ENCODE data around the gene TARS1. TPM values are rescaled to one million over a fixed set of nuclear protein-coding genes. Genes with fewer than 3 reads are reported as not detected.

The TARS1 gene
- total and polyA plus RNA-seq, 2 of the 13 experiments (the other 11 are each of a cell fraction or from before 2014, with no cell fraction given): 77.0 to 184 TPM

DNA sequence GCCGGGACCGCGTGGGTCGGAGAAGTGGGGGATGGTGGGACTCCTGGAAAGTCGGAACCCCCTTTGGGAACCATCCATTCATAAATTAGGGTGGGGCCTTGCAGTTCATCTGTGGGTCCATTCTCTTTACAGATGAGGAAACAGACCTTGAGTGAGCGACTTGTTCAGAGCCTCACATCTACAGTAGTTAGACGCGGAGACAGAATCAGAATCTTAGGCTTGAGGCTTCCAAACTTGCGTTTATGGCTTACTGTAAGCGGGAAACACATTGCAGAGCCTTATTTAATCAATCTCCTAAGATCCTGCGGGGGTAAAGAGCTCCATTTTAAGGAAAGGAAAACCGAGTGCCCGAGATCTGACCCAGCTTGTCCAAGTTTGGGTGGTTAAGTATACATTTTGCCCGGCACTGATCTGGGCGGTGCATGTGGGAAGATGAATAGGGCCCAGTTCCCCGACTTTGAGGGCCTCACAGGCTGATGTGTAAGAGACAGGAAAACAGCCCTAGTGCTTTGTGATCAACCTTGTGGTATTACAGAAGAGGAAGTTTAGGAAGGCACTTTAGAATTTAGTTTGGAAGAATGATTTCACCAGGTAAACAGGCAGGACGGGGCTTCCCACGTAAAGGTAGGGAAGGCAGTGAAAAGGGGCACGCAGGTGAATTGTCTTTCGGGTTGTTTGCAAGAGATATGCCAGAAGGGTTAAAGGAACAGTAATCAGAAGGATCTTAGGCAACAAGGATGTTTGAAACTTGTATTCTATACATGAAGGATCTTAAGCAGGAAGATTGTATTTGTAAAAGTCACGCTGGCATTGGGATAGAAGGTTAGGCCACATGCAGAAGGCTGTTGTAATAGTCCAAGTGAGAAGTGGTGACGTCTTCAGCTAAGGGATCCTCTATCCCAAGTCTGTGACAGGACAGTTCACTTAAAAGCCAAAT is 744 bp downstream of the TARS1 start (continued):
- TF ChIP-seq, protein P1, sequence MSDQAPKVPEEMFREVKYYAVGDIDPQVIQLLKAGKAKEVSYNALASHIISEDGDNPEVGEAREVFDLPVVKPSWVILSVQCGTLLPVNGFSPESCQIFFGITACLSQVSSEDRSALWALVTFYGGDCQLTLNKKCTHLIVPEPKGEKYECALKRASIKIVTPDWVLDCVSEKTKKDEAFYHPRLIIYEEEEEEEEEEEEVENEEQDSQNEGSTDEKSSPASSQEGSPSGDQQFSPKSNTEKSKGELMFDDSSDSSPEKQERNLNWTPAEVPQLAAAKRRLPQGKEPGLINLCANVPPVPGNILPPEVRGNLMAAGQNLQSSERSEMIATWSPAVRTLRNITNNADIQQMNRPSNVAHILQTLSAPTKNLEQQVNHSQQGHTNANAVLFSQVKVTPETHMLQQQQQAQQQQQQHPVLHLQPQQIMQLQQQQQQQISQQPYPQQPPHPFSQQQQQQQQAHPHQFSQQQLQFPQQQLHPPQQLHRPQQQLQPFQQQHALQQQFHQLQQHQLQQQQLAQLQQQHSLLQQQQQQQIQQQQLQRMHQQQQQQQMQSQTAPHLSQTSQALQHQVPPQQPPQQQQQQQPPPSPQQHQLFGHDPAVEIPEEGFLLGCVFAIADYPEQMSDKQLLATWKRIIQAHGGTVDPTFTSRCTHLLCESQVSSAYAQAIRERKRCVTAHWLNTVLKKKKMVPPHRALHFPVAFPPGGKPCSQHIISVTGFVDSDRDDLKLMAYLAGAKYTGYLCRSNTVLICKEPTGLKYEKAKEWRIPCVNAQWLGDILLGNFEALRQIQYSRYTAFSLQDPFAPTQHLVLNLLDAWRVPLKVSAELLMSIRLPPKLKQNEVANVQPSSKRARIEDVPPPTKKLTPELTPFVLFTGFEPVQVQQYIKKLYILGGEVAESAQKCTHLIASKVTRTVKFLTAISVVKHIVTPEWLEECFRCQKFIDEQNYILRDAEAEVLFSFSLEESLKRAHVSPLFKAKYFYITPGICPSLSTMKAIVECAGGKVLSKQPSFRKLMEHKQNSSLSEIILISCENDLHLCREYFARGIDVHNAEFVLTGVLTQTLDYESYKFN (CRISPR knock-in tag; conservative IDR thresholded peaks at IDR 0.05): no peak
- TF ChIP-seq, protein P2, sequence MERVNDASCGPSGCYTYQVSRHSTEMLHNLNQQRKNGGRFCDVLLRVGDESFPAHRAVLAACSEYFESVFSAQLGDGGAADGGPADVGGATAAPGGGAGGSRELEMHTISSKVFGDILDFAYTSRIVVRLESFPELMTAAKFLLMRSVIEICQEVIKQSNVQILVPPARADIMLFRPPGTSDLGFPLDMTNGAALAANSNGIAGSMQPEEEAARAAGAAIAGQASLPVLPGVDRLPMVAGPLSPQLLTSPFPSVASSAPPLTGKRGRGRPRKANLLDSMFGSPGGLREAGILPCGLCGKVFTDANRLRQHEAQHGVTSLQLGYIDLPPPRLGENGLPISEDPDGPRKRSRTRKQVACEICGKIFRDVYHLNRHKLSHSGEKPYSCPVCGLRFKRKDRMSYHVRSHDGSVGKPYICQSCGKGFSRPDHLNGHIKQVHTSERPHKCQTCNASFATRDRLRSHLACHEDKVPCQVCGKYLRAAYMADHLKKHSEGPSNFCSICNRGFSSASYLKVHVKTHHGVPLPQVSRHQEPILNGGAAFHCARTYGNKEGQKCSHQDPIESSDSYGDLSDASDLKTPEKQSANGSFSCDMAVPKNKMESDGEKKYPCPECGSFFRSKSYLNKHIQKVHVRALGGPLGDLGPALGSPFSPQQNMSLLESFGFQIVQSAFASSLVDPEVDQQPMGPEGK (CRISPR knock-in tag; IDR thresholded peaks at IDR 0.05): no peak
- TF ChIP-seq, protein P3, sequence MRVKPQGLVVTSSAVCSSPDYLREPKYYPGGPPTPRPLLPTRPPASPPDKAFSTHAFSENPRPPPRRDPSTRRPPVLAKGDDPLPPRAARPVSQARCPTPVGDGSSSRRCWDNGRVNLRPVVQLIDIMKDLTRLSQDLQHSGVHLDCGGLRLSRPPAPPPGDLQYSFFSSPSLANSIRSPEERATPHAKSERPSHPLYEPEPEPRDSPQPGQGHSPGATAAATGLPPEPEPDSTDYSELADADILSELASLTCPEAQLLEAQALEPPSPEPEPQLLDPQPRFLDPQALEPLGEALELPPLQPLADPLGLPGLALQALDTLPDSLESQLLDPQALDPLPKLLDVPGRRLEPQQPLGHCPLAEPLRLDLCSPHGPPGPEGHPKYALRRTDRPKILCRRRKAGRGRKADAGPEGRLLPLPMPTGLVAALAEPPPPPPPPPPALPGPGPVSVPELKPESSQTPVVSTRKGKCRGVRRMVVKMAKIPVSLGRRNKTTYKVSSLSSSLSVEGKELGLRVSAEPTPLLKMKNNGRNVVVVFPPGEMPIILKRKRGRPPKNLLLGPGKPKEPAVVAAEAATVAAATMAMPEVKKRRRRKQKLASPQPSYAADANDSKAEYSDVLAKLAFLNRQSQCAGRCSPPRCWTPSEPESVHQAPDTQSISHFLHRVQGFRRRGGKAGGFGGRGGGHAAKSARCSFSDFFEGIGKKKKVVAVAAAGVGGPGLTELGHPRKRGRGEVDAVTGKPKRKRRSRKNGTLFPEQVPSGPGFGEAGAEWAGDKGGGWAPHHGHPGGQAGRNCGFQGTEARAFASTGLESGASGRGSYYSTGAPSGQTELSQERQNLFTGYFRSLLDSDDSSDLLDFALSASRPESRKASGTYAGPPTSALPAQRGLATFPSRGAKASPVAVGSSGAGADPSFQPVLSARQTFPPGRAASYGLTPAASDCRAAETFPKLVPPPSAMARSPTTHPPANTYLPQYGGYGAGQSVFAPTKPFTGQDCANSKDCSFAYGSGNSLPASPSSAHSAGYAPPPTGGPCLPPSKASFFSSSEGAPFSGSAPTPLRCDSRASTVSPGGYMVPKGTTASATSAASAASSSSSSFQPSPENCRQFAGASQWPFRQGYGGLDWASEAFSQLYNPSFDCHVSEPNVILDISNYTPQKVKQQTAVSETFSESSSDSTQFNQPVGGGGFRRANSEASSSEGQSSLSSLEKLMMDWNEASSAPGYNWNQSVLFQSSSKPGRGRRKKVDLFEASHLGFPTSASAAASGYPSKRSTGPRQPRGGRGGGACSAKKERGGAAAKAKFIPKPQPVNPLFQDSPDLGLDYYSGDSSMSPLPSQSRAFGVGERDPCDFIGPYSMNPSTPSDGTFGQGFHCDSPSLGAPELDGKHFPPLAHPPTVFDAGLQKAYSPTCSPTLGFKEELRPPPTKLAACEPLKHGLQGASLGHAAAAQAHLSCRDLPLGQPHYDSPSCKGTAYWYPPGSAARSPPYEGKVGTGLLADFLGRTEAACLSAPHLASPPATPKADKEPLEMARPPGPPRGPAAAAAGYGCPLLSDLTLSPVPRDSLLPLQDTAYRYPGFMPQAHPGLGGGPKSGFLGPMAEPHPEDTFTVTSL (CRISPR knock-in tag; IDR thresholded peaks at IDR 0.05; ENCODE audit: borderline replicate concordance): peak; percentile 2; the same call in 1 of the 2 replicates
- TF ChIP-seq HNRNPL (IDR thresholded peaks at IDR 0.05; ENCODE audit: low read depth, low read length) (0 out of 2 replicates have a peak, but pooled peaks have one; percentile 3), ZNF816 (CRISPR knock-in tag; IDR thresholded peaks at IDR 0.05; ENCODE audit: borderline replicate concordance) (no peak), ZNF274 (CRISPR knock-in tag; IDR thresholded peaks at IDR 0.05) (no peak), YEATS4 (CRISPR knock-in tag; IDR thresholded peaks at IDR 0.05; ENCODE audit: borderline replicate concordance) (peak; percentile 4; the same call in 1 of the 2 replicates), ZBTB42 (CRISPR knock-in tag; IDR thresholded peaks at IDR 0.05) (no peak), NAIF1 (CRISPR knock-in tag; IDR thresholded peaks at IDR 0.05; ENCODE audit: borderline replicate concordance) (0 out of 2 replicates have a peak, but pooled peaks have one; percentile 14)
- TF ChIP-seq, protein P4, sequence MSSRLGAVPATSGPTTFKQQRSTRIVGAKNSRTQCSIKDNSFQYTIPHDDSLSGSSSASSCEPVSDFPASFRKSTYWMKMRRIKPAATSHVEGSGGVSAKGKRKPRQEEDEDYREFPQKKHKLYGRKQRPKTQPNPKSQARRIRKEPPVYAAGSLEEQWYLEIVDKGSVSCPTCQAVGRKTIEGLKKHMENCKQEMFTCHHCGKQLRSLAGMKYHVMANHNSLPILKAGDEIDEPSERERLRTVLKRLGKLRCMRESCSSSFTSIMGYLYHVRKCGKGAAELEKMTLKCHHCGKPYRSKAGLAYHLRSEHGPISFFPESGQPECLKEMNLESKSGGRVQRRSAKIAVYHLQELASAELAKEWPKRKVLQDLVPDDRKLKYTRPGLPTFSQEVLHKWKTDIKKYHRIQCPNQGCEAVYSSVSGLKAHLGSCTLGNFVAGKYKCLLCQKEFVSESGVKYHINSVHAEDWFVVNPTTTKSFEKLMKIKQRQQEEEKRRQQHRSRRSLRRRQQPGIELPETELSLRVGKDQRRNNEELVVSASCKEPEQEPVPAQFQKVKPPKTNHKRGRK (CRISPR knock-in tag; IDR thresholded peaks at IDR 0.05): no peak
- TF ChIP-seq, protein P5, sequence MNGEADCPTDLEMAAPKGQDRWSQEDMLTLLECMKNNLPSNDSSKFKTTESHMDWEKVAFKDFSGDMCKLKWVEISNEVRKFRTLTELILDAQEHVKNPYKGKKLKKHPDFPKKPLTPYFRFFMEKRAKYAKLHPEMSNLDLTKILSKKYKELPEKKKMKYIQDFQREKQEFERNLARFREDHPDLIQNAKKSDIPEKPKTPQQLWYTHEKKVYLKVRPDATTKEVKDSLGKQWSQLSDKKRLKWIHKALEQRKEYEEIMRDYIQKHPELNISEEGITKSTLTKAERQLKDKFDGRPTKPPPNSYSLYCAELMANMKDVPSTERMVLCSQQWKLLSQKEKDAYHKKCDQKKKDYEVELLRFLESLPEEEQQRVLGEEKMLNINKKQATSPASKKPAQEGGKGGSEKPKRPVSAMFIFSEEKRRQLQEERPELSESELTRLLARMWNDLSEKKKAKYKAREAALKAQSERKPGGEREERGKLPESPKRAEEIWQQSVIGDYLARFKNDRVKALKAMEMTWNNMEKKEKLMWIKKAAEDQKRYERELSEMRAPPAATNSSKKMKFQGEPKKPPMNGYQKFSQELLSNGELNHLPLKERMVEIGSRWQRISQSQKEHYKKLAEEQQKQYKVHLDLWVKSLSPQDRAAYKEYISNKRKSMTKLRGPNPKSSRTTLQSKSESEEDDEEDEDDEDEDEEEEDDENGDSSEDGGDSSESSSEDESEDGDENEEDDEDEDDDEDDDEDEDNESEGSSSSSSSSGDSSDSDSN (CRISPR knock-in tag; IDR thresholded peaks at IDR 0.05): 0 out of 2 replicates have a peak, but pooled peaks have one; percentile 13
